Dermis microvascular lymphatic vessel endothelial cell (primary cell): ENCODE results near the gene NEDD8. TPM values are rescaled to one million over a fixed set of nuclear protein-coding genes. Genes with fewer than 3 reads are reported as not detected.
"Not testable (repeated sequence)": the region's sequence is repeated elsewhere in the genome, so short reads cannot be mapped to it uniquely, and the experiment has no call there.

Source experiments
- DNase-seq, 2 donors: peaks; one replicate each; pipeline versions ENCODE4 v3.0.0 to v3.0.0-alpha.2; 2010; ENCODE audit warnings: low read depth in 2 of 2
- total RNA-seq: library from RNA; depleted of rRNA; stranded (reverse); fragments of >200 nt; gene quantifications from 2 replicates; pipeline ENCODE4 v1.2.1, GENCODE V29; 2014

Gene NEDD8
- total RNA-seq, 1 donor from 2014 or later, result 193 TPM

DNA sequence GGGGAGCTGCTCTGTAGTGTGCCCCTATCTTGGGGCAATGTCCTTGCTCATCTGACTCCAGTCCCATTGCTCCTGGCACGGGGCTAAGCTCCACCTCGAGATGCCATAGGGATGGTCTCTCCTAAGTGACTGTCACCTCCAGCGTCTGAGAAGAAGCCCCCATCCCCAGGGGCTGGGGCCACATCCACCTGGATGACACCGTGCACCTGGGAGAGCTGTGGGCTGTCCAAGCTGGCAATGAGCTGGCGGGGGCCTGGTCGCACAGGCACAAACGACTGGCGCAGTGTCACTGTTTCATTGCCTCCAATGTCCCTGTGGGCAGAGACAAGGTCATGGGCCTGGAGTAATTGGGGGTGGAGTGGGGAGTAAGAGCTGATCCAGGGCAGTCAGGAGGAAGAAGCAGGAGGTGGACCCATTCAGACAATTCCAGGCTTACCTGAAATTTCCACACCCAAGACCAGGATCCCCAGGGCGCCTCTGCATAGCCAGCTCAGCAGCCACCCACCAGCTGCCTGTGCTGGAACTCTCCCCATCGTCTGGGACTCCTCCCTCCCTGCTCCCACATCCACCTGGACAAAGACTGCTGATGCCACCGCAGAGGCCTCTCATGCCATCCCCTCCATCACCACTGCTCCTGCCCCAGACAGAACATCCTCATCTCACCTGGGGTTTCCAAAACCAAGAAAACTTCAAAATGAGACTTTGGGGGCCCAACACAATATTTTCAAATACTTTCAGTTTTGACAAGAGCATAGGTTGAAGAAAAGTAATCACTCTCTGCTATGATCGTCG, 17.3 kb upstream of the NEDD8 start:
- DNase-seq, result no peak

DNA sequence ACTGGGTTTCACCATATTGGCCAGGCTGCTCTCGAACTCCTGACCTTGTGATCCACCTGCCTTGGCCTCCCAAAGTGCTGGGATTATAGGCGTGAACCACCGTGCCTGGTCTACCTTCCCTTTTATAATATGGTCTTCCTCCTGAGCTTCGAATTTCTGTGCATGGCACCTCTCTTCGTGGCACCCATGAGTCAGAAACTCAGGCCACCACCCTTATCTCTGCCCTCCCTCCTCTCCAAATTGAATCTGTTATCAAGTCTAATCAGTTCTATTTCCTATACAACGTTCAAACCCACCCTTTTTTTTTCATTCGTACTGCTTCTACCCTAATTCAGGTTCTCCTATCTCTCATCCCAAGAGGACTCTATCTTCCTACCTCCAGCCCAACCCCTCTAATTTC, 15.3 kb upstream of the NEDD8 start:
- DNase-seq, result no peak

DNA sequence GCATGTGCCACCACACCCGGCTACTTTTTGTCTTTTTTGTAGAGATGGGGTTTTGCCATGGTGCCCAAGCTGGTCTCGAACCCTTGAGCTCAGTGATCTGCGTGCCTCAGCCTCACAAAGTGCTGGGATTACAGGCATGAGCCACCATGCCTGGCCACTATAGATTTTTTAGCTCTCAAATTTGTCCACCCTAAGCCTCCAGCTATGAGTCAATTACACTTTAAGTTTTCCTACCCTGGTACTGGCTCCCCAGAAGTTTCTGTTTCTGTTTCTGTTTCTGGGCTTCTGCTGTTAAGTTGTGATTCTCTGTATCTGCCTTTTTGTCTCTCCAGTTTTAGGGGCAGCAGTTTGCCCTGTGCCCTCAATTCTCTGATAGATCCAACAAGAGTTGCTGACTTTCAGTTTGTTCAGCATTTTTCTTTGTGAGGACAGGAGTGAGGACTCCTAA, 14.6 kb upstream of the NEDD8 start:
- DNase-seq, result no peak

DNA sequence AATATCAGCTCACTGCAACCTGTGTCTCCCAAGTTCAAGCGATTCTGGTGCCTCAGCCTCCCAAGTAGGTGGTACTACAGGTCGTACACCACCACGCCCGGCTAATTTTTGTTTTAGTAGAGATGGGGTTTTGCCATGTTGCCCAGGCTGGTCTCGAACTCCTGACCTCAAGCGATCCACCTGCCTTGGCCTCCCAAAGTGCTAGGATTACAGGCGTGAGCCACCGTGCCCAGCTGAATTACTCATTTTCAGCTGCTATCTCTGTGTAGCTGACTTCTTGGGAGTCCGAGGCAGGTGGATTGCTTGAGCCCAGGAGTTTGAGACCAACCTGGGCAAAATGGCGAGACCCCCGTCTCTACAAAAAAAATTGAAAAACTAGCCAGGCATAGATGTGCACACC, 13.2 kb upstream of the NEDD8 start:
- not testable (repeated sequence) for DNase-seq

DNA sequence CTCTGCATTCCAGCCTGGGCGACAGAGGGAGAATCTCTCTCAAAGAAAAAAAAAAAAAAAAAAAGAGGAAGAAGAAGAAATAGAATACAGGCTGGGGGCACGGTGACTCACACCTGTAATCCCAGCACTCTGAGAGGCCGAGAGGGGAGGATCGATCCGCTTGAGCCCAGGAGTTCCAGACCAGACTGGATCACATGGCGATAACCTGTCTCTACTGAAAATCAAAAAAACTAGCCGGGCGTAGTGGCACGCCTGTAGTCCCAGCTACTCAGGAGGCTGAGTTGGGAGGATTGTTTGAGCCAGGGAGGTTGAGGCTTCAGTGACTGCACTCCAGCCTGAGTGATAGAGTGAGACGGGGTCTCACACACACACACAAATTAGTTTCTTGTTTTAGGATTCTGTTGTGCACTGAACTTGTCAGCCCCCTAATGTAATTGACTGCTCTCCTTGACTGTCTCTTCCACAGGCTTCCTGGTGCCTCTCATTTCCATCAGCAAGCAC, 11.2 kb upstream of the NEDD8 start:
- peak in 1 of 2 donors; percentile 47 for DNase-seq

DNA sequence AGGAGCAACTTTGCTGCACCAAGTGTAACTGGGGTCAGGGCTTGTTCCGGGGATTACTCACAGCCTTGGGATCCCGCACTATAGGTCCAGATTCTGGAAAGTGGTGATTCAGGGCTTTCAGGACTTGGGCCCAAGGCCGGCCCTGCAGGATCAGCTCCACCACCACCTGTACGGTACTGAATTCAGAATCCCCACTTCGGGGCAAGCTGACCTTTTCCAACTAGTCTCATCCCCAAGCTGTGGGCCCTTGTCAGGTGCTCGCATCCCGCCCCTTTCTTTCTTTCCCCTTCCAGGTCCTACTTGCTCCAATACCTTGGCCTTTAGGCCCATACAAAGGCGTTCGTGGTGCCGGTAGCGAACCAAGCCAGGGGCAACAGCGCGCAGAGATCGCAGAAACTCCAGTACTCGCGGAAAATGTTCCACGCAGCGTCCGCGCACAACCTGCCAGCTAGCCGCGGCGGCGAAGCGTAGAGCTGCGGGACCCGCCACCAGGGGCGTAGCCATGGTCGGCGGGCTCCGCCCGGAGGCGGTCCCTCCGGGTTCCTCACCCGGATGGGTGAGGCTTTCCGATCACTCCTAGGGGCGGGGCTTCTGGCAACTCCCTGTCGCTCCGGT, 9.8 kb upstream of the NEDD8 start:
- peak; percentile 87 to 92 for DNase-seq

DNA sequence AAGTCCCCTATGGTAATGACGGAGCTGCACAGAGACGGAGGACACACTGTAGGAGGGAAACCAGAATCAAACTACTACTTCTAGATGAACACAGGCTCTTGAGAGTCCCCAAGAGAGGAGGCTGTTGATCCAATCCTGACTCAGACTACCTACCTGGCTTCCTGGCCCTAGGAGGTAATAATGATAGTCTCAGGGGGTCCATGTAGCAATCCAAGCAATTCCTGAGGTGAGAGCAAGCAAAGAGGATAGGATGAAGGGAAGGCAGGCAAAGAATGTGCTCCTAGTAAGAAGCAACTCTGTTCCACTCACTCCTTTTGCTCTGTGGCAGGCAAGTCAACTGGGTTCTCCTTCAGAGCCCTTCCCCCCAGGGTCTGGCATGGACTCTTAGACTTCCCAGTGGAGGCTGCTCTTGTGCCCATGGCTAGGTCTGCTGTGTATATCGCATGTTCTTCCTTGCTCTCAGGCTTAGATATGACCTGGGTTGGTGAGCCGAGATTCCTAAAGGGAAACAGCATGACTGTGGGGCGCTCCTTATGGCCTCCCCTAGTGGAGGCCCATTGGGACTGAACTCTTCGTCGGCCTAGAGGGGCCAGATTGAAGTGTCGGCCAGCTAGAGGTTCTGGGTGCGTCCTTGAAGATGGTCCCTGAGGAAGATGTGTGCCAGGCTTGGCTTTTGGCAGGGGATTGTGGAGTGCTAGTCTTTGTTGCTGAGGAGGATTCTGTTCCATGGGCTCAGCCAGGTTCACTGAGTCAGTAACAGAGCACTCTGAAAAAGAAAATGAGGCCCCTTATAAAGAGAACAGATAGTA, 8.1 kb upstream of the NEDD8 start:
- no peak for DNase-seq

DNA sequence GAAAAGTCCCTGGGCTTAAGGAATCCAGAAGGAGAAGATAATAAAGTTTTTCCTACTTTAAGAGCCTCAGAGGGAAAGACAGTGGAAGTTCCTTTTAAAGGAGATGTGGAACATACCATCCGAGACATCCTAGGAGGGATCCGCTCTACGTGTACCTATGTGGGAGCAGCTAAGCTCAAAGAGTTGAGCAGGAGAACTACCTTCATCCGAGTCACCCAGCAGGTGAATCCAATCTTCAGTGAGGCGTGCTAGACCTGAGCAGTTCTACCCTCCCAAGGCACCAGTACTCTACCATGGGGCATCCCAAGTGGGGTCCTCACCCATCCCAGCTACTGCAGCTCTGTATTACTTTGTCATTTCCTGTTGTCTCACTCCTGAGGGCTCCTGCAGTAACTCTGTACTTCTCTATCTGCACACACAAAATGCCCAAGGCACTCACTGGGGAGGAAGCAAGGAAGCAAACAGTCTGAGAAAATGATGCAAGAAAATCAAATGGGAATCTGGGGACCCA, 6.4 kb upstream of the NEDD8 start:
- DNase-seq, result no peak

DNA sequence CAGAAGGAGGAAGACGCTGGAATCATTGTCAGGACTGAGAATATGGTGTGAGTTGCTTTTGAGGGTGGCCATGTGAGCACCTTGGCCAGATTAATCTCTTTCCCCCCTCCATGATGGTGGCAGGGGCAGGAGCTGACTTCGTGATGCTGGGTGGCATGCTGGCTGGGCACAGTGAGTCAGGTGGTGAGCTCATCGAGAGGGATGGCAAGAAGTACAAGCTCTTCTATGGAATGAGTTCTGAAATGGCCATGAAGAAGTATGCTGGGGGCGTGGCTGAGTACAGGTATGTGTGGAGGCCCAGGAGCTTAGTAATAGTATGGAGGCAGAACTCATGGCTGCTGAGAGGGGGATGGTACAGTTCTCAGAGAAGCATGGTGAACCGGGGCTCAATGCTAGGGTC, 6.0 kb upstream of the NEDD8 start:
- DNase-seq, result no peak

DNA sequence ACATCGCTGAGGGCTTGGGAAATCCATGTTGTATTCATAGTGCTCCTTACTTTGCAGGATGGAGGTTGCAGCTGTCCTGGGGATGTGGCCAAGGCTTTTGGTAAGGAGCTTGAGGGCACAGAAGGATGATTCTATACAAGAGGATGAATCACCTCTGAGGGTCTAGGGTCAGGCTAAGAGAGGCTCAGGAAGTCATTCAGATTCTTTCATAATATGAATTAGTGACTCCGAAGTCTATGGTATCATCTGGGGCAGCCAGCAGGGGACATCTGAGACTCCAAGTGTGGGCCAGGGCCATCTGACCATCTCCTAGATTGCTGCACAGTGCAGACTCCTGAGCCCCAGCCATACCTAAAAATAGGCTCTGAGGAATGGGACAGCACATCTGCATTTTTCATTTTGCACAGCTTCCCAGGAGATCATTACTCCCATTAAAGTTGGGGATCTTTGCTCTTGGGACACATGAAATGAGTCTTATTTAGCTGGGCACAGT, 5.3 kb upstream of the NEDD8 start:
- no peak for DNase-seq

DNA sequence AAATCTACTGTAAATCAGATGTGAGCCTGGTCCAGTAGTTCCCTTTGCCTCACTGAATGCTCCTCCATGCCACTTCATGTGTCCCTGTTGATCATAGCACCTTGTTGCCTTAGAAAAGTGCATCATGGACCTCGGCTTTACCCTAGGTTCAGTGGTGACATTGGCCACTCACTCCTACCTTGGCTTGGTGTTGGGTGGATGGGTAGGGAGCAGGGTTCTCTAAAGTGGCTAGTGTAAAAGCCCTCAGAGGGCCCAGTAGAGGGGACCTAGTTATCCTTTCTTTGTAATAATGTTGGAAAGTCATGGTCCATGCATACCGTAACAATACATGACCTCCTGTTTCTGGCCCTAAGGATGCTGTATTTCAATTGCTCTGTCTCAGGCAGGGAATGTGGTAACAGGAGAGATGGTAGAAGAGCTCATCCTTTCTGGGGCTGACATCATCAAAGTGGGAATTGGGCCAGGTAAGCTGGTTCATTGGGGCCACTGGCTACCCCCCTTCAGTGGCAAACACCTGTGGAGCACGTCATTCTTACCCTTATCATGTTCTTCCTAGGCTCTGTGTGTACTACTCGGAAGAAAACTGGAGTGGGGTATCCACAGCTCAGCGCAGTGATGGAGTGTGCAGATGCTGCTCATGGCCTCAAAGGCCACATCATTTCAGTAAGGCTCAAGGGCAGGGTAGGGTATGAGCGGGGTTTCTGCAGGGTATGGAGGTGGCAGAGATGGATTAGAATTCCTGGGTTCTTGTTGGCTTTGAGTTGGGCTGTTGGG, 4.7 kb upstream of the NEDD8 start:
- DNase-seq, result no peak

DNA sequence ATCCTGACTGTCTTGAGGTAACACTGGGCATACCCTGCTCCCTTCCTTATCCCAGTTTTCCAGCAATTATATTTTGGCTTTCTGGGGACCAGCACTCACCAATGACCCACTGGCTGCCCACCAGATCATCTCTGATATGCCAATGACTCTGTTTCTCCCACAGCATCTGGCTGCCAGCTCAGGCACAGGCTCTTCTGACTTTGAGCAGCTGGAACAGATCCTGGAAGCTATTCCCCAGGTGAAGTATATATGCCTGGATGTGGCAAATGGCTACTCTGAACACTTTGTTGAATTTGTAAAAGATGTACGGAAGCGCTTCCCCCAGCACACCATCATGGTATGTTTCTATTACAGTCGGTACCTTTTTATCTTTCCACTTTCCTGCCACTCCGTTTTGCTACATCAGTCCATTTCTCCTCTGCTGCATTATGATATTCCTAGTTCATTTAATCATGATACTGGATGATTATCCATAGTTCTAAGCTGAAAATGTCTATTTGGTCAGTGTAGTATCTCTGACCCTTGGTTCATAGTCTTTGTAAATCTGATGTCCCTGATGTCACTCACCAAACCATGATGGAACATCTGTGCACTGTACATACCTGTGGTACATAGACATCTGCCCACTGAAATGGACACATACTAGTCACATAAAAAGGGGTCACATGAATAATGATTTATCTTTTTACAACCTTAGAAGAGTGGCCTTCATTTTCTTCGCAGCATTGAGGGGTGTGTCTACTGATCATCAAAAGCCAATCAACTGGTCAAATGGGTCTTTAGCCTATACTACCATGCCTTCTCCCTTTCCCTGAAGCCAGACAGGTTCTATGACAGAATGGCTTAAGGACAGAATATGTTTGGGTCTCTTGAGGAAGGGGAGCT, 3.9 kb upstream of the NEDD8 start:
- DNase-seq, result no peak

DNA sequence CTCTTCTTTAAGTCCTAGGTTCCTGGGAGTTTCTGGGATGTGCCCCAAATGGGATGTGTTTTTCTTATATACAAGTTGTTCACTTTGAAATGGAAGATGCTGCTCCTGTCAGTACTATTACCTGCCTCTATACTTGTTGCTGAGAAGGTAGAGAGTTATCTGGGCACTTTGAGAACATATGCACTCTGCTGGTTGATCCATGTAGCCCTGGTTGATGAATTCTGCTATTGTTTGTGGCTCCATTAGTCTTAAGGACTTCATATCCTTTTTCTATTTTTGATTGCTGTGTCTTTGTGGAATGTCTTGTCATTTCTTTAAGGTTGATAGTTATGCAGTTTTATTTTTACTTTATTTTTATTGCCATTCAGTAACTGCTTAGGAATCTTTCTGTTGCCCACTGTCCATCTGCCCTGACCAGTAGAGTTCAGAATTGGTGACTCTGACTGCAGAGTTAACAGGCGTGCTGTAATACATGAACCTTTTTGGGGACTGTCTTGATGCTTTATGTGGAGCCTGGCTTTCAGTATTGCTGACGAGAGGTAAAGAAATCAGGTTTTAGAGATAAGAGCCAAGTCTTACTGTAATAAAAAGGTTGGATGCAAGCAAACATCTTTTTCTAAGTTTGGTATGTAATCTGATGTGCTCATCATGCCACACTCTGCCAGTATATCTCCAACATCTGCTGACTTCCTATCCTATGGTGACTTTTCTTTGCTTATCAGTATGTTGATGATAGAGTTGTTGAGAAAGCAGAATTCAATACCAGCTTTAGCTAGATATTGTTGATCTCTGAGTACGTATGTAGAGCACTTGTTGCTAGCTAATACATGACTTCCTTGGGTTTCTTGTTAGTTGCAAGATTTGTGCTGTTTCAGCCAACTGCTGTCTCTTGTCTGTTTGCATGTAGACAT, 2.2 kb upstream of the NEDD8 start:
- DNase-seq, result no peak

DNA sequence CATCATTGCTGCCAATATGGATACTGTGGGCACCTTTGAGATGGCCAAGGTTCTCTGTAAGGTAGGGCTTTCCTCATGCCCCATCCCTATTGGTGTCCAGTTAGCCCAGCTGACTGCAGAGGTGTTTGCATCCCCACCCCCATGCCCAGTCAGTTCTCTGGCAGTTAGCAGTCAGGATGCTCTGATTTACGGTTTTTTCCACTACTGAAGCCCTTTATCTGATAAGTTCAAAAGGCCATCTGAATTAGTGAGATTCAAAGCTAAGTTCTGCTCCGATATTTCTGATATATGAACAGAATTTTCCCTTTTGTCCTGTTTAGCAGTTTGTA, 1.3 kb upstream of the NEDD8 start:
- DNase-seq, result peak; percentile 24 to 47

DNA sequence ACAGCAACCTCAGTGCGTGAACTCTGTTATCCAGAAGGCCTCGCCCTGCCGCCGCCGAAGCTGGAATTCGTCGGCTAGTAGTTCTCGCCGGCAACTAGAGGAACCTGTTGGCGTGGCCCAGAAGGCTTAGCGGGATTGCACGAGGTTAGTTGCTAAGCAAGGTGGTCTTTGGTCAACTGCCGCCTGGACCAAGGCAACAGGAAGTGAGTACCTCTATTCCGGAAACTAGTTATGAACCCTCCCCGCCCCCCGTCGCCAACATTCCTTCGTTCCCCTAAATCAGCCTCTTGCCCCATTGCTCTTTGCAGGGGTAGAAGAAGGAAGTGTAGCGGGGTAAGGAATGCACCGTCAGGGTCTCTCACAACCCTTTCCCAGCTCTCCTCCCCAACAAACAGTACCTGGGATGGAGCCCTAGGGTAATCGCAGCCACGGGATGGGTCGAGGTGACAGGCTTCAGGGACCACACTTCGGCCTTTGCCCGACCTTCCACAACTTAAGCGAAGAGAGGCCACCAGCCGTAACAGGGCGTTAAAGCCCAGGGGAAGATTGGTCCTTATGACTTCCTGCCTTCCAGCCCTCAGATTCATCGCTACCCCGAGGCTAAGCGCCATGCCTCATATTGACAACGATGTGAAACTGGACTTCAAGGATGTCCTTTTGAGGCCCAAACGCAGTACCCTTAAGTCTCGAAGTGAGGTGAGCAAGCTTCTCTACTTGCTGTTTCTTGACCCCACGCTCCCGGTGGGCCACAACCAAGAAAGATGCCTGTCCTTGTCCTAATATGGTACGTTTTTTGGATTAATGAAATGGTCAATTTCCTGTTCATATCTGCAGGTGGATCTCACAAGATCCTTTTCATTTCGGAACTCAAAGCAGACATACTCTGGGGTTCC, 724 bp upstream of the NEDD8 start, which contains the start of gene GMPR2:
GMPR2 (plus strand) TSS at position 285 of the 893 bp plus-strand sequence; CDS start at position 610, 325 bp downstream.
- peak in 1 of 2 donors; percentile 24 for DNase-seq

DNA sequence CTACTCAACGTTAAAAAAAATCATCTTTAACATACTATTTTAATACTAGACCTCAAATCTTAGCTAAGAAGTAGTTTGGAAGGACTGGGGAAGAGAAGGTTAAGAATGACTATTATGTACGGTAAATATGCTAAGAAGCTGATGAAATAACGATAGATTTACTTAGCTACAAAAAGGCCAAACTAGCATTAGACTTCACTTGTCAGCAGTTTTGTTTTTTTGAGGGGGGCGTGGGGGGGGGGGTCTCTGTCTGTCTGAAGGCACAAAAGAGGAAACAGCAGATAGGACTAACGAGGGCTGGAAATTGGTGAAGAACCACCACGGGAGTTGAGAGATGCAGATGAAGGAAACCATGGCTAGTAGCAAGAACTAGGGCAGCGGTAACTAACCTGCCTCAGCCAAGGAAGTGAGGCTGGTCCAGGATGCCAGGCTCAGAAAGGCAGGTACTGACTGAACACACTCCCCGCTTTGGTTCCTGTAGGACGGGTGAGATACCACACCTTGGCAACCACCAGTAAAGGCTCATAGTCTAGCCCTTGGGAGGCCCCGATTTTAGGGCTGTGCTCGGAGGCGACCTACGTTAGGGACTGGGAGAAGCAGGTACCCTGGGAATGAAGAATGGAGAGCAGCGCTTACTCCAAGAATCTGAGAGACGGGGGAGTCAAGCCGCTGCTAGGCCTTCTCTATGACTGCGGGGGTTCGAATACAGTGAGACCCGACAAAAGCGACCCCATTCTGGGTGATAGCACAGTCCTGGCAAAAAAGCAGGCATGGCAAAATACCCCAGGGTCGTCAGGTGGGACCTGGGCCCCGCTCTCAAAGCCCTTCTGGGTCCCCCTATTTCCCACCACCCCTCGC, 675 bp downstream of the NEDD8 start:
- peak in 1 of 2 donors; percentile 17 for DNase-seq

DNA sequence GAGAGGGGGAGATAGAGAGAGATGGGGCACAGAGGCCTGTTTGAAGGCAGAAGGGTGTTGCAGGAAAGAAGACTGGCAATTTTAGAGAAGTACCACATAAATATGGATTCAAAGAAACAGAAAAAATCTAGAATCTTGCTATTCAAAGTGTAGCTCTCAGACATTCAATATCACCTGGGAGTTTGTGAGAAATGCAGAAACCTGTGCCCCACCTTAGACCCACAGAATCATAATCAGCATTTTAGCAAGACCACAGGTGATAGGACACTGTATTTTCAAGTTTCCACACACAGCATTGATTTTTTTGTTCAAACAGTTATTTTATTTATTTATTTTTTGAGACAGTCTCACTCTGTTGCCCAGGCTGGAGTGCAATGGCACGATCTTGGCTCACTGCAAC, 3.3 kb downstream of the NEDD8 start:
- DNase-seq, result no peak
